Measurements from ENCODE around the gene RTL10.

Gene RTL10

DNA sequence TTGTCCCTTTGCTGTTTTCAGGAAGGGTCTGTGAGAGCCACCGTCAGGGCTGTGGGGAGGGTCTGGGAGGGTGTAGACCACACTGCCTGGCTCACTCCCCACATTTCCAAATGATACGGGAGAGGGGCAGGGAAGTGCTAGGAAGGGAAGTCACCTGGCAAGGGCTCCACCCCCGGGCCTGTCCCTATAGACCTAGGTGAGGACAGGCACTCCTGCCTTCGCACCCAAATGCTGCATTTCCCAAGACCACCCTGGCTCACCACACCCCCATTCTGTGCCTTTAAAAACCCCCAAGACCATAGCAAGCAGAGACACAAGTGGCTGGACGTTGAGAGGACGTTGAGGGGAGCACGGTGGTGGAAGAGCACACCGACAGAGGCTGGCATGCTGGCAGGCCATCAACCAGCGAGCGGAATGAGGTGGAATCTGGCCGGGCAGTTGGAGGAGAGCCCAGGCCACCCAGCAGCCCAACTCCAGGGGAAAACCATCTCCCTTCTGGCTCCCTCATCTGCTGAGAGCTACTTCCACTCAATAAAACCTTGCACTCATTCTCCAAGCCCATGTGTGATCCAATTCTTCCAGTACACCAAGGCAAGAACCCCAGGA lies 45.7 kb downstream of the RTL10 start:
- no peak for TF ChIP-seq FOXK2 (IDR thresholded peaks at IDR 0.05)
- TF ChIP-seq L3MBTL2 (conservative IDR thresholded peaks at IDR 0.05): no peak
- TF ChIP-seq FOXA1 (IDR thresholded peaks at IDR 0.05): no peak
- no peak for TF ChIP-seq SUZ12 (IDR thresholded peaks at IDR 0.05)
- TF ChIP-seq CTBP1 (IDR thresholded peaks at IDR 0.05; ENCODE audit: borderline replicate concordance): no peak
- TF ChIP-seq LEF1 (IDR thresholded peaks at IDR 0.05; ENCODE audit: borderline replicate concordance): no peak
- no peak for TF ChIP-seq BHLHE40 (IDR thresholded peaks at IDR 0.05; ENCODE audit: borderline replicate concordance)
- TF ChIP-seq ZNF384 (IDR thresholded peaks at IDR 0.05): no peak
- TF ChIP-seq HDGF (IDR thresholded peaks at IDR 0.05; ENCODE audit: borderline replicate concordance): no peak
- TF ChIP-seq FOXM1 (IDR thresholded peaks at IDR 0.05; ENCODE audit: borderline replicate concordance): no peak
- TF ChIP-seq PKNOX1 (IDR thresholded peaks at IDR 0.05): no peak
- TF ChIP-seq TARDBP (IDR thresholded peaks at IDR 0.05): no peak
- TF ChIP-seq NFRKB (IDR thresholded peaks at IDR 0.05): no peak
- no peak for TF ChIP-seq ELF4 (IDR thresholded peaks at IDR 0.05)
- no peak for TF ChIP-seq ARNT (IDR thresholded peaks at IDR 0.05)
- TF ChIP-seq SP1 (IDR thresholded peaks at IDR 0.05): no peak
- DNase-seq (ENCODE audit: extremely low spot score): no peak
- CTCF ChIA-PET: no interaction called here
- POLR2A ChIA-PET: no interaction called here

- ChIA-PET CTCF (no interaction called here), POLR2A (interaction anchor here (1.3 kb wide), 1 partner anchor 46 kb away, joined by 4 read pairs; the partner anchor contains the start of genes GNB1L and RTL10)
- DNase-seq (ENCODE audit: extremely low spot score): no peak
These were observed 46.5 kb downstream of the RTL10 start for GRCh38 chr22:19807914-19808872.

DNA sequence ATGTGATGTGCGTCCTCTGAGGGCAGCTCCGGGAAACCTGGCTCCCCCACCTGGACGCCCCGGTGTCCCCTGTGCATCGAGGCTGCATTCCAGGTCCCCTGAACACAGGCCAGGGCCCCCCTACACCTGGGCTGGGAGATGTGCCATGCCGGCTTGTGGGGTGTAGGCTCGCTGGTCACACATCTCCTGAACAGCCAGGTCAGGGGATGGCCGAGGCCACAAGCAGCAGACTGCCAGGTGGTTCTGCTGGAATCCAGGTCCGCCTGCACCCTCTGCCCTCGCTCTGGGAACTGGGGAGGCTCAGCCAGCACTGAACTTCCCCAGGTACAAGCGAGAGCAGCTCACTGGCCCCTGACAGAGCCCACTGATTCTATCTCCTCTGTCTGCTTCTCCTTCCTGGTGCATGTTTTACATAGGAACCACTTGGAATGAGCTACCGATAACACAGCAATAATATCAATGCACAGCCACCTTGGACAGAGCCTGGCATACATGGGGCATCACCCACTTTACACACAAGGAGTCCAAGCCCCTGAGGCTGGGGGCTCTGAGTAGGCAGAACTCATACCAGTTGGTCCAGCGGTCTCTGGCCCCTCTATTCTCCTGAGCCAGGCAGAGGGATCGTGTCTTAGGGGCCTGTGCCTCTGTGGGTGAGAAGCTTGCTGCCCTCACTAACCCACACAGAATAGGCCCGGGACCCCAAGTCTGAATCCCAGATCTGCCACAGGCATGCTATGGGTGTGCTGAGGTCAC lies 47.3 kb downstream of the RTL10 start:
- no peak for DNase-seq (ENCODE audit: extremely low spot score)
- TF ChIP-seq FOXM1 (IDR thresholded peaks at IDR 0.05; ENCODE audit: borderline replicate concordance) (no peak), PKNOX1 (IDR thresholded peaks at IDR 0.05) (no peak), BHLHE40 (IDR thresholded peaks at IDR 0.05; ENCODE audit: borderline replicate concordance) (no peak), ARNT (IDR thresholded peaks at IDR 0.05) (no peak), CTBP1 (IDR thresholded peaks at IDR 0.05; ENCODE audit: borderline replicate concordance) (no peak), ZNF384 (IDR thresholded peaks at IDR 0.05) (no peak), LEF1 (IDR thresholded peaks at IDR 0.05; ENCODE audit: borderline replicate concordance) (no peak), NFRKB (IDR thresholded peaks at IDR 0.05) (no peak), TARDBP (IDR thresholded peaks at IDR 0.05) (no peak), L3MBTL2 (conservative IDR thresholded peaks at IDR 0.05) (no peak), SUZ12 (IDR thresholded peaks at IDR 0.05) (no peak)
- CTCF ChIA-PET: no interaction called here
- POLR2A ChIA-PET: interaction anchor here (1.3 kb wide), 1 partner anchor 47 kb away, joined by 4 read pairs; the partner anchor contains the start of genes GNB1L and RTL10

More at GRCh38 chr22:19807914-19808872, 46.5 kb downstream of the RTL10 start:
- TF ChIP-seq SP1 (IDR thresholded peaks at IDR 0.05) (no peak), CTBP1 (IDR thresholded peaks at IDR 0.05; ENCODE audit: borderline replicate concordance) (no peak), FOXA1 (IDR thresholded peaks at IDR 0.05) (no peak), ARNT (IDR thresholded peaks at IDR 0.05) (no peak), FOXK2 (IDR thresholded peaks at IDR 0.05) (no peak), TARDBP (IDR thresholded peaks at IDR 0.05) (no peak), LEF1 (IDR thresholded peaks at IDR 0.05; ENCODE audit: borderline replicate concordance) (no peak), BHLHE40 (IDR thresholded peaks at IDR 0.05; ENCODE audit: borderline replicate concordance) (no peak), HDGF (IDR thresholded peaks at IDR 0.05; ENCODE audit: borderline replicate concordance) (no peak), NFRKB (IDR thresholded peaks at IDR 0.05) (no peak), SUZ12 (IDR thresholded peaks at IDR 0.05) (no peak), ELF4 (IDR thresholded peaks at IDR 0.05) (no peak), L3MBTL2 (conservative IDR thresholded peaks at IDR 0.05) (no peak), ZNF384 (IDR thresholded peaks at IDR 0.05) (no peak), FOXM1 (IDR thresholded peaks at IDR 0.05; ENCODE audit: borderline replicate concordance) (no peak), PKNOX1 (IDR thresholded peaks at IDR 0.05) (no peak)

- no peak for DNase-seq (ENCODE audit: extremely low spot score)
- no peak; the same call in 1 of the 2 replicates for TF ChIP-seq PKNOX1 (IDR thresholded peaks at IDR 0.05)
- no peak for TF ChIP-seq FOXM1 (IDR thresholded peaks at IDR 0.05; ENCODE audit: borderline replicate concordance)
- no peak for TF ChIP-seq L3MBTL2 (conservative IDR thresholded peaks at IDR 0.05)
- no peak for TF ChIP-seq ZNF384 (IDR thresholded peaks at IDR 0.05)
- no peak for TF ChIP-seq HDGF (IDR thresholded peaks at IDR 0.05; ENCODE audit: borderline replicate concordance)
- no peak for TF ChIP-seq FOXK2 (IDR thresholded peaks at IDR 0.05)
- TF ChIP-seq CTBP1 (IDR thresholded peaks at IDR 0.05; ENCODE audit: borderline replicate concordance): no peak
- TF ChIP-seq SUZ12 (IDR thresholded peaks at IDR 0.05): no peak
- no peak for TF ChIP-seq BHLHE40 (IDR thresholded peaks at IDR 0.05; ENCODE audit: borderline replicate concordance)
- TF ChIP-seq ELF4 (IDR thresholded peaks at IDR 0.05): no peak
- no peak for TF ChIP-seq TARDBP (IDR thresholded peaks at IDR 0.05)
- no peak for TF ChIP-seq ARNT (IDR thresholded peaks at IDR 0.05)
- TF ChIP-seq LEF1 (IDR thresholded peaks at IDR 0.05; ENCODE audit: borderline replicate concordance): no peak
- no peak for TF ChIP-seq SP1 (IDR thresholded peaks at IDR 0.05)
- CTCF ChIA-PET: interaction anchor here (0.6 kb wide), 1 partner anchor 9 kb away, joined by 3 read pairs; no protein-coding TSS in a partner anchor
- POLR2A ChIA-PET: interaction anchor here (1.3 kb wide), 1 partner anchor 48 kb away, joined by 4 read pairs; the partner anchor contains the start of genes GNB1L and RTL10
These were observed 48.2 kb downstream of the RTL10 start for GRCh38 chr22:19806213-19807160.

All from HEK293T (cell line).